GM20431 (cell line): ENCODE results near the gene ABCC12.

Experiments used
- in situ Hi-C: fragments of 300-500 bp; cut with MseI, MboI; formaldehyde crosslinking; loops from one replicate; pipeline ENCODE4 v1.15.0; 2020; ENCODE audit warnings: low sequenced_read_pairs; ENCODE audit not compliant: unreplicated experiment

Gene ABCC12

DNA sequence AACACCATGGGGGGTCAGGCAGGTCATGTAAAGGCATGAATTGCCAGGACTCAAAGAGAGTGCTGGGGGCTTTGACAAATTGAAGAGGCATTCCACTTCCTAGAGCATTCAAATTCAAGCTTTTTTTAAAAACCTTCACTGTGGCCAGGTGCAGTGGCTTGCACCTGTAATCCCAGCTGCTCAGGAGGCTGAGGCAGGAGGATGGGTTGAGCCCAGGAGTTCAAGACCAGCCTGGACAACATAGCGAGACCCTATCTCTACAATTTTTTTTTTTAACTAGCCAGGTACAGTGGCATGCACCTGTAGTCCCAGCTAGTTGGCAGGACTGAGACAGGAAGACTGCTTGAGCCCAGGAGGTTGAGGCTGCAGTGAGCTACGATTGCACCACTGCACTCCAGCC is 17.2 kb downstream of the ABCC12 start:
- in situ Hi-C loops, result loop anchor here (25.0 kb wide), 1 partner anchor 251 kb away; no protein-coding TSS in a partner anchor

GRCh38 chr16:48137822-48138221 is 18.0 kb downstream of the ABCC12 start:
- in situ Hi-C loops, result loop anchor here (25.0 kb wide), 1 partner anchor 251 kb away; no protein-coding TSS in a partner anchor

DNA sequence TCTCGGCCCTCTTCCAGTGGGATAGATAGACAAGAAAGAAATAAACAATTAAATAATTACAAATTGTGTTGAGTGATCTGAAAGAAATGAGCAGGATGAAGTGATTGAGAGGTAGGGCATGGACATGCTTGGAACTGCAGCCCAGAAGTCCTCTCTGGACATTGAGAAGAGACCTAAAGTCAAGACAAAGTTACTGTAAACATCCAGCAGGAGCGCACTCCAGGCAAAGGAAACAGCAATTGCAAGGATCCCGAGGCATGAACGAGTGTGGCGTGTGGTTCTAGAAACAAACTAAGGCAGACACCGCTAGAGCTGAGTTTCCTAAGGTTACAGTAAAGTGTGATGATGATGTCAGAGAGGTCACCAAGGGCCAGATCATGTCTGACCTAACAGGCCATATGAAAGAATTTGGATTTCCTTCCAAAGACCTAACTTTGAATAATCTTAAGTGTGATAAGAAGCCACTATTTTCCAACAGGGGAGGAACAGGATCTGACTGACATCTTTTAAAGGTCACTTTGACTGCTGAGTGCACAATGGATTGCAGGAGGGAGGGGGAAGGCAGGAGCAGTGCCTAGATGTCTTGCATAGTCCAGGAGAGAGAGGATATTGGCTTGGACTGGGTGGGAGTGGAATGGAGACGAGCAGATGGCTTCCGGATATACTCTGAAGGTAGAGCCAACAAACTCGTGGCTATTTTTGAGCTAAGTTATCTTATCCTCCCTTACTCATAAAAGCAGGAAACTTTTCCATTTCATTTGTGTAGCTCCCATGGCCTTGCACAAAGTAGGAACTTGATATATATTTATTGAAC is 19.0 kb downstream of the ABCC12 start:
- in situ Hi-C loops, result loop anchor here (25.0 kb wide), 1 partner anchor 249 kb away; no protein-coding TSS in a partner anchor

DNA sequence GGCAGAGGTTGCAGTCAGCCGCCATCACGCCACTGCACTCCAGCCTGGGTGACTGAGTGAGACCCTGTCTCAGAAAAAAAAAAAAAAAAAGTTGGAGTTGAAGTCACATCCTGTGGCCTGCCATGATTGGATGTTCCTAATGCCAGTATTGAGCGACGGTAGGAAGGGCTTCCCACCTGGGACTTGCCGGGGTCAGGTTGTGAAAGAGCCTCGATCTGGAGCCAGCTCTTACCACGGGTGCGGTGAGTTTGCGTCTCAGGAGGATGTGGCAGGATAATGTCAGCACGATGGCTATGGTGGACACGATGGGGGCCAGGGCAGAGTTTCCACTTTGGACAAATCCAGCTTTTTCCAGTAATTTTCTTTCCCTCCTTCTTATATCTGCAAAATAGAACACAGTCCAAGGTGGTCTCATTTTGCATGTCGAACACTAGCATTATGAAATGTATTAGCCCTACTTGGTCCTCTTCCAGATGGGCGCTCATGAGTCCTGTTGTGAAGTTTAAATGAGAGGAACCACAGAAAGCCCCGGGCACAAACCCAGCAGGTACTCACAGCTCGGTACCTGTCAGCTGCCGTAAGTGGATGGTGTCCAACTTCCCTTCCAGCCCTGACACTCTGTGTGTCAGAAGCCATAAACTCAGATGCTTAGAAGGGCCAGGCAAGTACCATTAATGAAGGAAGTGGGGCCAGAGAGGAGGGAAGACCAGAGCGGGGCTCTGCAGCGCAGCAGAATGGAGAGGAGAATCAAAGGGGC is 22.2 kb downstream of the ABCC12 start:
- in situ Hi-C loops, result loop anchor here (25.0 kb wide), 1 partner anchor 246 kb away; no protein-coding TSS in a partner anchor

- in situ Hi-C loops, result loop anchor here (25.0 kb wide), 1 partner anchor 245 kb away; no protein-coding TSS in a partner anchor
Observed at GRCh38 chr16:48132696-48133095, 23.1 kb downstream of the ABCC12 start.

- in situ Hi-C loops, result loop anchor here (25.0 kb wide), 1 partner anchor 244 kb away; no protein-coding TSS in a partner anchor
Observed at GRCh38 chr16:48131201-48131935, 24.4 kb downstream of the ABCC12 start.

DNA sequence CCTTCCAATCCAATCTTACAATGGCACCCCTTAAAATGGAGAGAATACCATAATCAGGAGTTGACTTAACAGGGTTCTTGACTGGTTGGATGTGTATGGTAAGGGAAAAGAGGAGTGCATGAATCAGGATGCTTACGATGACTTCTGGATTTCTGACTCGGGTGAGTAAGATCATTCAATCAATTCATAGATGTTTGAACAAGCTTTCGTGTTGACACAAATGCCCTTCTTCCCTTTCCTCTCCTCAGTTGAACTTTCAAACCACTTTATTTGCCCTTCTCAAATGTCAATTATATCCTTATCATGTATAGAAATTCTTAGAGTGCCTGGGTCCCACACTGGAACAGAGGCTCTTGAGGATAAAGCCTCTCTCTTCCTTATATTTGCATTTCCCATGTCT is 25.9 kb downstream of the ABCC12 start:
- in situ Hi-C loops, result loop anchor here (25.0 kb wide), 1 partner anchor 243 kb away; no protein-coding TSS in a partner anchor

- in situ Hi-C loops, result loop anchor here (25.0 kb wide), 1 partner anchor 241 kb away; no protein-coding TSS in a partner anchor
Observed at GRCh38 chr16:48128769-48129168, 27.0 kb downstream of the ABCC12 start.

DNA sequence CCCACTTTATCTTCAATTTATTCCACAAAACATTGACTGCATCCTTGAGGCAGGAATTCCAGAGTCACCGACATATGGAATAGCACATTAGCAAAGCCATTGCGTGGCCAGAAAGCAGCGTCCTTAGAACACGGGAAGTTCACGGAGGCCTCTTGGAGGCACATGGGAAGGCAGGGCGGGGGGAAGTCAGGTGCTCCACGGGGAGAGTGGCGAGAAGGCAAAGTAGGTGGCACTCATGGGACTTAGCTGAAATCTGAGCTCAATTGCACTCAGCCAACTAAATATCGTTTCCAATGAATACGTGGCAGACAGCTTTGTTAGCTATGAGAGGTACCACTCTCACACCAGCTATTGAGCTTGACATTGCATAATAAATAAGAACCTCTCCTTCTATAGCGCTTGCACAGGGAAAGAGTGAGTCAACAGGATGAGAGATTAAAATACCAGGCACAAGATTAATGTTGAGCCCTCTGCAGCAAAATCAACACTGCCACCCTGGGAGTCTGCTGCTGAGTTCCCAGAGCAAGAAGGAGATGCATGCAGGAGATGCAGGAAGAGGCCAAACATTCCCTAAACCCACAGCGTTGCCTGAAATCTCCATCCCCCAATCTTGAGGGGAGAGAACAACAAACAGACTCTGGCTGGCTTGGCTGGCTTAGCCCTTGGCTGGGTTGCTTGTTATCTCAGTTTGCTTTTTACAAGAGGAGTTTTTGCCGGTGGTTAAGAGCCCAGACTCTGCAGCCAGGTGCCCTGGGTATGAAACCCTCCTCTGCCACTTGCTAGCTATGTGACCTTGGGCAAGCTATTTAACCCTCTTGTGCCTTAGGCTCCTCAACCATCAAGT is 28.8 kb downstream of the ABCC12 start:
- in situ Hi-C loops, result loop anchor here (25.0 kb wide), 1 partner anchor 240 kb away; no protein-coding TSS in a partner anchor

DNA sequence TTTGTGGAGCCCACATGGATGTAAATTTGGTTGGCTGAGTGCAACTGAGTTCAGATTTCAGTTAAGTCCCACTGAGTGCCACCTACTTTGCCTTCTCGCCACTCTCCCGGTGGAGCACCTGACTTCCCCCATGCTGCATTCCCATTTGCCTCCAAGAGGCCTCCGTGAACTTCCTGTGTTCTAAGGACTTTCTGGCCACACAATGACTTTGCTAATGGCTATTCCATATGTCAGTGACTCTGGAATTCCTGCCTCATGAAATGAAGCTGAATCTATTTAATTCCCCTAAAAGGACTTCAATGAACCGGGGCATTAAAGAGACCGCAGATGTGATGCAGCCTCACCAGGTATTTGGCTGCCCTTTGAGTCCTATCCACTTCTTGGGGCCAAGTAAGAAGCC is 29.9 kb downstream of the ABCC12 start:
- in situ Hi-C loops, result loop anchor here (25.0 kb wide), 1 partner anchor 239 kb away; no protein-coding TSS in a partner anchor

DNA sequence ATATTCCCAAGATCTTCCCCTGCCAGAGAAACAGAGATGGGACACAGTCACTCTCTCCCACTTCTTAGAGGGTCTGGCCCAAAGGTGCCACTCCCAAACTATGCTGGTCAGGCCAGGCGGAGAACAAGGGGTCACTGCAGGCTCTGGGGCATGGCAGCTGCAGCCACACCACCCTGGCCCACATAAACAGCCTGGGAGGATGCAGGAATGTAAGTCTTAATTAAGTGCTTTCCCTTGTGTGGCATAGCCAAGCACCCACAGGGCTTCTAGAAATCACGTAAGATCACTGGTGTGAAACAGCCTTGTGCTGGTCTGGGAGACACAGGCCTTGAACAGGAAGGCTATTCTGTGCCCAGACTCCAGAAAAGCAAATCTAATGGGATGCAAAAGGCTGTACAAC is 31.5 kb downstream of the ABCC12 start:
- in situ Hi-C loops, result no loop called here

DNA sequence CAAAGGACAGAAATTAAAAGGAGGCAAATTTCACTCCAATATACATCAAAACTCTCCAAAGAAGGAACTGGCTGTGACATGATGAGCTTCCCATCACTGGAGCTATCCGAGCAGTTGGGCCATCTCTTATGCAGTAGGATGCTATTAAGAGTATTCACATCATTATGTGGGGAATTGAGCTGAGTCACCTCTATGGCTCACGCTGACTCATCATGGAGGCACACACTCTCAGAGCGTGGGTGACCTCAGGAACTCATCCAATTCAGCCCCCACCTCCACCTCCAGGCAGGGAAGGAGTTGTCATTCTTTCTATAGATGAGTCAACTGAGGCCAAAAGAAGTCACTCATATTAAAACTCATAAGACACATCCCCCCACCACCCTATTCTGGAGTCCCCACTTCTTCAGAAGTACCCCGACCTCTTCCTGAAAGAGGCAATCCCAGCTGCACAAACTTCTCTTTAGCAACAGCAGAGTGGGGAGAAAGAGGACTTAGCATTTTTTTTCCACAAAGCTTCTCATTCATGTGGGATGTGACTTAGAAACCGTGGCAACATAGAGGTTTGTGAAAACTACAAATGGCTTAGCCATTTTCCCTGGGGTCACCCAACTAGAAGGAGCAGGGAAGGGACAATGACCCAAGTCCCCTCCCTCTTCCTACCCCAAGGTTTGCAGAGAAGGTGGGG is 32.5 kb downstream of the ABCC12 start:
- in situ Hi-C loops, result no loop called here

DNA sequence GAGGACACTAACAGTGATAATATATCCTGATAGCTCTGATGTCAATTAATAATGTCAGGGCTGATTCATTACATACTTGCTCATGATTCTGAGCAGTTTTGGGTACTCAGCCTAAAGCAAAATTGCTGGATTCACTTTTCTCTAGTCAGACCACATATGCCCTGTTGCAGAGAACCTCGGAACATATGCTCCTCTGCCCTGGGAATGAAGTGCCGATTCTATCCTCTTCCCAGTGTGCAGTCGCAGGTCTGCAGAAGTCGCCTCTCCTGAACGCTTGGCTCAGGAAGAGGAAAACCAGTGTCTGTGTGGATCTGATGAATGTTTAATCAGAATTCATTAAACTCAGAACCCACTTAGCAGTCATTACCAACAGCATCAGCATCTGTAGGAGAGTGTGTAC is 34.5 kb downstream of the ABCC12 start:
- in situ Hi-C loops, result no loop called here

- in situ Hi-C loops, result no loop called here
Observed at GRCh38 chr16:48118841-48119240, 37.0 kb downstream of the ABCC12 start.

- in situ Hi-C loops, result no loop called here
Observed at GRCh38 chr16:48117217-48118105, 38.3 kb downstream of the ABCC12 start.

GRCh38 chr16:48115299-48115698 is 40.5 kb downstream of the ABCC12 start:
- in situ Hi-C loops, result no loop called here

- in situ Hi-C loops, result no loop called here
Observed at GRCh38 chr16:48114410-48114809, 41.4 kb downstream of the ABCC12 start.

DNA sequence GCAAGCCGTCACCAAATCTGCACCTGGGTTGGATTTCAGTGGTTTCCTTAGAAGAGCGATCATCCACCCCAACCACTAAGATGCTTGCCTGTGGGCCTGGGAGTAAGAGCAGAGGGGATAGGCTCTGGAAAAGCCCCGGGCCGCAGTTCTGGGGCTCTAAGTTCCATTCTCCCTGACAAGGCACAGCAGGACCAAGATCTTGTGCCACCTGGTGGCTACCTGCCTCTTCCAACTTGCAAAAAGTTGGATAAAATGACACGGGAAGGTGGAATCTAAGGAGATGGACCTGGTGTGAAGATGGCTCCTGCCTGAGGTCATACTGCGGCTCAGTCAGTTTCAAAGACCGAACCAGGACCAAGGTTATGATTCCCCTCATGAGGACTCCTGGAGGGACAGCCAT is 42.3 kb downstream of the ABCC12 start:
- in situ Hi-C loops, result no loop called here
